ENCODE data around the gene FLYWCH2.

FLYWCH2 gene

GRCh38 chr16:2874912-2875362 is 8.1 kb upstream of the FLYWCH2 start (continued):
- TF ChIP-seq, protein P1, sequence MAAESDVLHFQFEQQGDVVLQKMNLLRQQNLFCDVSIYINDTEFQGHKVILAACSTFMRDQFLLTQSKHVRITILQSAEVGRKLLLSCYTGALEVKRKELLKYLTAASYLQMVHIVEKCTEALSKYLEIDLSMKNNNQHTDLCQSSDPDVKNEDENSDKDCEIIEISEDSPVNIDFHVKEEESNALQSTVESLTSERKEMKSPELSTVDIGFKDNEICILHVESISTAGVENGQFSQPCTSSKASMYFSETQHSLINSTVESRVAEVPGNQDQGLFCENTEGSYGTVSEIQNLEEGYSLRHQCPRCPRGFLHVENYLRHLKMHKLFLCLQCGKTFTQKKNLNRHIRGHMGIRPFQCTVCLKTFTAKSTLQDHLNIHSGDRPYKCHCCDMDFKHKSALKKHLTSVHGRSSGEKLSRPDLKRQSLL (tag by site-specific recombination; IDR thresholded peaks at IDR 0.05) = no peak
- TF ChIP-seq ZNF843 (tag by site-specific recombination; IDR thresholded peaks at IDR 0.05) (0 out of 2 replicates have a peak, but pooled peaks have one; percentile 28), ZBTB26 (tag by site-specific recombination; optimal IDR thresholded peaks at IDR 0.05) (peak; percentile 19), ZNF394 (tag by site-specific recombination; IDR thresholded peaks at IDR 0.05; ENCODE audit: borderline replicate concordance) (no peak), ZNF654 (tag by site-specific recombination; IDR thresholded peaks at IDR 0.05; ENCODE audit: low read depth) (peak; percentile 59), CTCF (tag by site-specific recombination; IDR thresholded peaks at IDR 0.05) (peak; percentile 95), ZNF26 (tag by site-specific recombination; IDR thresholded peaks at IDR 0.05) (no peak), ZNF248 (tag by site-specific recombination; IDR thresholded peaks at IDR 0.05) (no peak), SP7 (tag by site-specific recombination; IDR thresholded peaks at IDR 0.05) (no peak), ZNF549 (tag by site-specific recombination; IDR thresholded peaks at IDR 0.05) (no peak), ZNF2 (tag by site-specific recombination; IDR thresholded peaks at IDR 0.05) (peak; percentile 59; the same call in 1 of the 2 replicates), ZNF133 (tag by site-specific recombination; IDR thresholded peaks at IDR 0.05) (no peak), ZBTB48 (tag by site-specific recombination; IDR thresholded peaks at IDR 0.05) (no peak), ZBTB1 (tag by site-specific recombination; IDR thresholded peaks at IDR 0.05) (no peak), PBX3 (CRISPR knock-in tag; IDR thresholded peaks at IDR 0.05) (no peak), ZNF433 (tag by site-specific recombination; IDR thresholded peaks at IDR 0.05; ENCODE audit: low read depth) (no peak), ZNF76 (tag by site-specific recombination; IDR thresholded peaks at IDR 0.05; ENCODE audit: borderline replicate concordance, low read depth) (no peak), ZNF610 (tag by site-specific recombination; IDR thresholded peaks at IDR 0.05; ENCODE audit: borderline replicate concordance) (no peak), ZNF558 (tag by site-specific recombination; IDR thresholded peaks at IDR 0.05) (no peak), ZBTB7A (tag by site-specific recombination; IDR thresholded peaks at IDR 0.05; ENCODE audit: low read depth) (no peak), ZNF404 (tag by site-specific recombination; IDR thresholded peaks at IDR 0.05) (no peak), BCL6B (tag by site-specific recombination; IDR thresholded peaks at IDR 0.05) (no peak), ZNF677 (tag by site-specific recombination; IDR thresholded peaks at IDR 0.05) (no peak), ZNF660 (tag by site-specific recombination; IDR thresholded peaks at IDR 0.05) (peak; percentile 72; the same call in 1 of the 2 replicates), PRDM1 (tag by site-specific recombination; IDR thresholded peaks at IDR 0.05) (no peak), ZFP3 (tag by site-specific recombination; IDR thresholded peaks at IDR 0.05; ENCODE audit: low read depth) (no peak), KLF17 (tag by site-specific recombination; IDR thresholded peaks at IDR 0.05) (no peak), ZNF114 (tag by site-specific recombination; IDR thresholded peaks at IDR 0.05) (no peak), ZSCAN30 (tag by site-specific recombination; IDR thresholded peaks at IDR 0.05) (peak; percentile 60; the same call in 1 of the 2 replicates), KLF9 (tag by site-specific recombination; IDR thresholded peaks at IDR 0.05; ENCODE audit: low read depth) (no peak)
- TF ChIP-seq, protein P2, sequence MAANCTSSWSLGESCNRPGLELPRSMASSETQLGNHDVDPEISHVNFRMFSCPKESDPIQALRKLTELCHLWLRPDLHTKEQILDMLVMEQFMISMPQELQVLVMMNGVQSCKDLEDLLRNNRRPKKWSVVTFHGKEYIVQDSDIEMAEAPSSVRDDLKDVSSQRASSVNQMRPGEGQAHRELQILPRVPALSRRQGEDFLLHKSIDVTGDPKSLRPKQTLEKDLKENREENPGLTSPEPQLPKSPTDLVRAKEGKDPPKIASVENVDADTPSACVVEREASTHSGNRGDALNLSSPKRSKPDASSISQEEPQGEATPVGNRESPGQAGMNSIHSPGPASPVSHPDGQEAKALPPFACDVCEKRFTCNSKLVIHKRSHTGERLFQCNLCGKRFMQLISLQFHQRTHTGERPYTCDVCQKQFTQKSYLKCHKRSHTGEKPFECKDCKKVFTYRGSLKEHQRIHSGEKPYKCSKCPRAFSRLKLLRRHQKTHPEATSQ (tag by site-specific recombination; IDR thresholded peaks at IDR 0.05) = no peak

All from HEK293 (cell line).